ENCODE measurements around the gene NCOA7. TPM values are rescaled to one million over a fixed set of nuclear protein-coding genes. Genes with fewer than 3 reads are reported as not detected.
"Not testable (repeated sequence)": the region's sequence is repeated elsewhere in the genome, so short reads cannot be mapped to it uniquely, and the experiment has no call there.

The NCOA7 gene
- total RNA-seq, 1 donor from 2014 or later = 27.3 TPM

DNA sequence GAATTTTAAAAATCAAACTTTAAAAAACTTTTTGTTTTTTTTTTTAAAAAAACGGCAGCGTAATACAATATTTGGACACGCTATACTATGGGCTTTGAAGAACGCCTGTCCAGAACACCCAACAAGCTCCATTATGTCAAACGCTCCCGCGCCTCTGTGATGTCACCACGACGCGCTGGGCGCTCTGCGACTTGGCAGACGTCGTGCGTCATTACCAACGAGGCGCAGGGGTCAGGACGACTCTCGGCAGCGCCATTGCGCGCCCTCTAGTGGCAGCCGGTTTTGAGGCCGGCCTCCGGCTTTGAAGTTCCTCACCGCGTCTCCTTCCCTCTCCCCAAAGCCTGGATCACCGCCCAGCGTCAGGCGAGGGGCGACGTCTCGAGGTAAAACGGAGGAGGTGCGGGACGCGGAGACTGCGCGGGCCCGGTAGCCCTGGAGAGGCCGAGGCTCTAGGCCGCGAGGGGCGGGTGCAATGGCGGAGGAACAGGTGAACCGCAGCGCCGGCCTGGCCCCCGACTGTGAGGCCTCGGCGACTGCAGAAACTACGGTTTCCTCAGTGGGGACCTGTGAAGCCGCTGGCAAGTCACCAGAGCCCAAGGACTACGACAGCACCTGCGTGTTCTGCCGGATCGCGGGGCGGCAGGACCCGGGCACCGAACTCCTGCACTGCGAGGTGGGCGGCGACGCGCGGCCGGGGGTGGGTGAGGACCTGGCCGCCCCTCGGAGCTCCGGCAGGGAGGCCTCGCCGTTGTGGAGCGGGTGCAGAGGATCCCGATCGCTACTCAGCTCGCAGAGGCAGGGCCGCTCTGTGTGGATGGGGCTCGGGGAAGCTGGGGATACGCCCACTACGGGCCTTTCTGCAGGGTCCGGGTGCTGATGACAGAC lies 166.0 kb downstream of the NCOA7 start, which contains the start of gene HINT3:
HINT3 (plus strand) TSS at position 265 of the 885 bp plus-strand sequence; CDS start at position 473, 208 bp downstream.
- FAIRE-seq (peak; percentile 80), DNase-seq (ENCODE audit: low spot score in 2 of 2) (peak; percentile 87 to 92)

DNA sequence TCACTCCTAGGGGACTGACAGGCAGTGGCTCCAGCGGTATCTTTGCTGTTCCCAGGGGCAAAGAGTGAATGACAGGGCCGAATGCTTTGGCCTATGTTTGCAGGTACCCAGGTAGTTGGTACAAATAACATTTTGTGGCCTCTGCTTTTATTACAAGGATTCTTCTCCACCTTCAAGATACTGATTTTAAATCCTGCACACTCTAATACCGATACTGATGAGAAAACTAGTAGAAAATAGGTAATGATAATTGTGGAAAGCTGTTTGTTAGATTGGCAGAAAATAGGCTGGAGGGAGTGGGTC lies 166.6 kb downstream of the NCOA7 start:
- FAIRE-seq (no peak), DNase-seq (ENCODE audit: low spot score in 2 of 2) (no peak)

DNA sequence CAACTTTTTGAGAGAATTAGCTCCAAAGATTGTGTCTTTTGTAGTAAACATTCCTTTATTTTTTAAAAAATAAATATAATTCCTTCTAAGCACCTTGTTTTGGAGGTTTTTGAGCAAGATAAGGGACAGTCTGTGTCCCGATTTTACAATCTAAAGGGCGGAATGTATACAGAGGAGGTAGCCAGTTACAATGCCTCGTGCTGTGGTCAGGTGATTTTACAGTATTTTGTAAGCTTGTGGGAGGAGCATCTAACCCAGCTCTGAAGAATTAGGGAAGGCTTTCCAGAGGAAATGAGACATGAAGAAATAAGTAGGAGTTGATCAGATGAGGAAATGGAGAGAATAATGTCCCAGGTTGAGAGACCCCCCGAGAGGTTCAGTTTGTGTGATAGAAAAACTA lies 167.1 kb downstream of the NCOA7 start:
- no peak for DNase-seq (ENCODE audit: low spot score in 2 of 2)
- FAIRE-seq = no peak

DNA sequence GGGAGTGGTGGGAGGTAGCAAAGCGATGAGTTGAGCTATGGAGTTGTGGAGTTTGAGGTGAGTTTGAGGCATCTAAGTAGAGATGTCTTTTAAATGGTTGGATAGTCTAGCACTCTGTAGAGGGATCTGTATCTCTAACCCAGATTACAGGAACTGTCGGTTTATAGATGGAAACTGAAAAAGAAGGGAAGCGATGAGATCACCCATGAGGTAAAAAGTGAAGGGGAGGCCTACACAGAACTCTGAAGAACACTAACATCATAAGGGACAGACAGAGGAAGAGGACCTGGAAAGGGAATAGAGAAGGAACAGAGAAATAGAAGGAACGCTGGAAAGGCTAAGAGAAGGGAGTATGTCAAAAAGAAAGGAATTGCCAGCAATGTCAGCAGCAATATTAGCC lies 168.3 kb downstream of the NCOA7 start:
- FAIRE-seq (no peak), DNase-seq (ENCODE audit: low spot score in 2 of 2) (no peak)

DNA sequence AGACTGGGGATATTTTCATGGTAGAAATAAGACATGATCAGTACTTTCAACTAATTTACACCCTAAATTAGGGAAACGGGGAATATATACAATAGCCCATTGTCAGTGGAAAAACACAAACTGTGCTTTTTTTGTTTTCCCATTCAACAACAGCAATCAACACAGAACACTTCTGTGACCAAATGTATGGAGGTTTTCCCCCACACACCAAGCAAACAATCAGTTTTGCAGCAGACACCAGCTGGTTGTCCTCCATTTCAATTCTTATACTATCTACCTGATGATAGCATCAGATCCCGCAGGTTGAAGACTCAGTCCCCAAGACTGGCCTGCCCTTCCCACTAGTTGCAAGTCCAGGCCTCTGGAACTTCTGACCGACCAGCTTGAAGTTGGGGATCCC lies 170.4 kb downstream of the NCOA7 start:
- DNase-seq (ENCODE audit: low spot score in 2 of 2) (no peak), FAIRE-seq (no peak)

DNA sequence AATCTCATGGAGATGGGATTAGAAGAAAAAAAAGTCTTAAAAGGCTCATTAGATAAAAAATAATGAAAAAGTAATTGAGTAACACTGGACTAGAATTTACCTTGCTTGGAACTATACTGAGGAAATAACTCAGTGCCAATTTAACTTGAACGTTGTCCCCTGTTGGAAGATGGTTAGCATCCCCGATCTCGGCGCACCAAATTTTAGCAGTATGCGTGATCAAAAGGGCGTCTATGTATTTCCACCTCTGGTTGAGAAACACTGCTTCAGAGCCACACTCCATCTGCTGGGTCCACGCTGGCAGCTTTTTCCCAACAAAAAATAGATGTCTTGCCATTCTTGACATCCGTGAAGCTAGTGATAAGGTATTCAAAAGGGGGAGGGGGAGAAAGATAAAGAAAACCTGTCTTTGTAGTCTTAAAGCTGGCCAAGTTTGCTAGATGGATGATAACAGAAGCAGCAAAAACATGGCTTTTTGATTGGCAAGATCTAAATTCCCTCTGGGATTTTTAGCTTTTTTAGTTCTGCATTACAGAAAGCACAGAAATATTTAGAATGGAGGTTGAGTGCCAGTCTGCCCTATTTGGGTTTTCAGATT lies 172.2 kb downstream of the NCOA7 start:
- DNase-seq (ENCODE audit: low spot score in 2 of 2) = no peak
- no peak for FAIRE-seq

DNA sequence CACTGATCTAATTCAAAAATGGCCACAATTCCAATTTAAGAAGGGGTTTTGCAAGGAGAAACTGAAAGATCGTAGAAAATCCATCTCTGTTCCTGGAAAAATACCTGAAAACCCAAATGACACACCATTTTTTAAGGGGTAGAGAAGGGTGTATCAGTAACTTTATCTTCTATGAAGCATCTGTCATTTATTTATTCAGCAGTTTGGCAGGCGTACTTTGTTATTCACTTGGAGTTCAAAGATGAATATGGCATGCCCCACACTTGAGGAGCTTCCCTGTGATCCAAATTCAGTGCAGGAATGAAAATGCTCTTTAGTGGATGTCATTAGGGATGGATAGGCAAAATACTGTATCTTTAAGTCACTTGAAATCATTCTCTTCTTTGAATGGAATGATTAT lies 173.1 kb downstream of the NCOA7 start:
- DNase-seq (ENCODE audit: low spot score in 2 of 2) = no peak
- no peak for FAIRE-seq

DNA sequence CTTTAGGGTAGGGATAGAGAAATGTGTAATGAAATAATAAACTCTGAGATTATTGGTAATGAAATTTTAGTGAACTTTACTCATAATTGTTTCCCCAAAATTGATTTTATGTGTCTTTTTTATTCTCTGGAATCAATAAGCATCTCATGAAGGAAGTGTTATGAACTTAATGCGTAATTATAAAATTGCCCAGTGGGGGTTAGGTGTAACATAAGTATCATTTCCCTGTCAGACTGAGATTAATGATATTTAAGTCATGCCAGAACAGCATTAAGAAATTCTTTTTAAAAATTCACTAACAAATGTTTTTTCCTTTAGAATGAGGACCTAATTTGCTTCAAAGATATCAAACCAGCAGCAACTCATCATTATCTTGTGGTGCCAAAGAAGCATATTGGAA lies 175.8 kb downstream of the NCOA7 start:
- FAIRE-seq (no peak), DNase-seq (ENCODE audit: low spot score in 2 of 2) (no peak)

DNA sequence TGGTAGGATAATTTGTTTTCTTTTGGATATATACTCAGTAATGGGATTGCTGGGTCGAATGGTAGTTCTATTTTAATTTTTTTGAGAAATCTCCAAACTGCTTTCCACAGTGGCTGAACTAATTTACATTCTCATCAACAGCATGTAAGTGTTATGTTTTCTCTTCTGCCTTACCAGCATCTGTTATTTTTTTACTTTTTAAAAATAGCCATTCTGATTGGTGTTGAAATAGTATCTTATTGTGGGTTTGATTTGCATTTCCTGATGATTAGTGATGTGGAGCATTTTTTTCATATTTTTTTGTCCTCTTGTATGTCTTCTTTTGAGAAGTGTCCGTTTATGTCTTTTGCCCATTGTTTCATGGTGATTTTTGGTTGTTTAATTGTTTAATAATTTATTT lies 177.7 kb downstream of the NCOA7 start:
- FAIRE-seq (no peak), DNase-seq (ENCODE audit: low spot score in 2 of 2) (no peak)

DNA sequence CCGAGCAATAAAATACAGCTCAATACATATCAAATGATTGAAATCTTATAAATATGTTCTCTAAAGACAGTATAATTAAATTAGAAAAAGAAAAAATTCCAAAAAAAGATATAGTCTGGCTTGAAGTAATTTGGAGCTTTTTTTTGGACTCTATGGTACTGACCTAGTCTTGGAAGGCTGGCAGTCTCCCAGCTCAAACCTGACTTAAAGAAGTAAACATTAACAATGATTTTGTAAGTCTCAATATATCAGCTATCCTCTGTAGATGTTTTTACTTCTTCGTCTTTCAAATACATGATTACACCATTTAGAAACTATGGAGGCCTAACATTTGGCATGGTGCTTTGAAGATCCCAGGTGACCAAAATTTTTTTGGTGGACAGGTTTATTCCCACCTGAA lies 180.0 kb downstream of the NCOA7 start:
- FAIRE-seq = no peak
- no peak for DNase-seq (ENCODE audit: low spot score in 2 of 2)

DNA sequence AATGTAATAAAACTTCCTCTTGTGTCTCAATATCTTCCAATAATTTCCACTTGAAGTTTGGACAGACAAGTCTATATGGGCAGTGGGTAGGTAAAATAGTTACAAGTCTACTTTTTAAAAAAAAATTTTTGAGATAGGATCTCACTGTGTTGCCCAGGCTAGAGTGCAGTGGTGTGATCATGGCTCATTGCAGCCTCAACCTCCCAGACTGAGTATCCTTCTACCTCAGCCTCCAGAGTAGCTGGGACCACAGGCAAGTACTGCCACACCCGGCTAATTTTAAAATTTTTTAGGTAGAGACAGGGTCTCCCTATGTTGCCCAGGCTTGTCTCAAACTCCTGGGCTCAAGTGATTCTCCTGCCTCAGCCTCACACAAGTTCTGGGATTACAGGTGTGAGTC lies 181.7 kb downstream of the NCOA7 start:
- FAIRE-seq; DNase-seq (ENCODE audit: low spot score in 2 of 2): not testable (repeated sequence)

DNA sequence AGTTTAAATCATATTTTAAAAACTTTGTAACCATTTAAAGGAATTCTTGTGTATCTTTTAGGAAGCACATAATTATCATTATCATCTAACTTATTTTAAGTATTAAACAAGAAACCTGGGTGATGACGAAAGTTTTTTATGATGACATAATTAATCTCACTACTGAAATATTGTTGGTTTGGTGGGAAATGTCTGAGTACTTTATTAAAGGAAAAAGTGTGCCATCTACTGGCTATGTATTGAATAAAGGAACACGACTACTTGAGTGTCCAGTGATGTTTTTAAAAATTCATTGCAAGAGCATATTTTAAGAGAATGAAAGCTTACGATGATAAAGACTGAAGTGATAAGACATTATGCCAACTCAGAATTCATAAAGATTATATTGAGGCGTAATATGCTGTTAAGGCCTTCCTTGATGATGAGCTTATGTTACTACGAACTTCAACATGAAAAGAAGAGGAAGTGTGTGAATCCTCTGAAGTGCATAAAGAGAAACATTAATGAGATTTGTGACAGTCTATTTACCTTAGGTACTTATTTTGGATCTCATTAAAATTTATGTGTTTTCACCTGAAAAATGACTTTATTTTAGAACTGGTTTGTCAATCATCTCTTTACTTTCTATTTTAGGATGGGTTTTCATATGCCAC lies 183.6 kb downstream of the NCOA7 start:
- FAIRE-seq = peak; percentile 98
- DNase-seq (ENCODE audit: low spot score in 2 of 2) = peak in 1 of 2 donors; percentile 29

DNA sequence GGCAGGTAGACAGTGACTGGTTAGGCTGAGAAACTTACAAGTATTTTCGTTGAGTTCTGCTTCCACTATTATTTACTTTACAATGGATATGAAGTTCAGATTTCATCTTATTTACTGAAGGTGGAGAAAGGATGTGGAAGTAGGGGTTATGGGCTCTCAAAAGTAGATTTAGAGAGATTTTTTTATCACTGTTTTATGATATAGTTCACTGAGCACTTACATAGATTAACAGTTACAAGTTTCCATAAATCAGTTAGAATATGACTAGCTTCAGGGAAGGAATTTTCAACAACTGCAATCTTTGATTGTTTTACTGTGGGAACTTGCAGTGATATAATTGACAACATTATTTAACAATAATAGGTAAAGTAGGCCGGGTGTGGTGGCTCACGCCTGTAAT lies 188.3 kb downstream of the NCOA7 start:
- no peak for DNase-seq (ENCODE audit: low spot score in 2 of 2)
- FAIRE-seq = no peak

Small RNA genes lying within 50 kb of the gene (small RNA-seq; reads per million reads assigned to genes)
- gene RNA5SP216 = not detected

Other genes with a start within 250 kb of the NCOA7 start
- gene HEY2, start 41.3 kb upstream of the NCOA7 start, total RNA-seq = 1.2 TPM
- gene HINT3, start 165.8 kb downstream of the NCOA7 start, total RNA-seq = 90.5 TPM
- gene TRMT11, start 195.6 kb downstream of the NCOA7 start, total RNA-seq = 23.2 TPM